HG02571 (cell line): ENCODE results near the gene EGLN1.

ENCODE experiments used
- ATAC-seq: cut with Tn5 transposase; IDR thresholded peaks from one replicate; pipeline ENCODE4 v1.9.1; 2021; ENCODE audit warnings: mild to moderate bottlenecking, moderate library complexity; ENCODE audit not compliant: unreplicated experiment

Gene EGLN1

DNA sequence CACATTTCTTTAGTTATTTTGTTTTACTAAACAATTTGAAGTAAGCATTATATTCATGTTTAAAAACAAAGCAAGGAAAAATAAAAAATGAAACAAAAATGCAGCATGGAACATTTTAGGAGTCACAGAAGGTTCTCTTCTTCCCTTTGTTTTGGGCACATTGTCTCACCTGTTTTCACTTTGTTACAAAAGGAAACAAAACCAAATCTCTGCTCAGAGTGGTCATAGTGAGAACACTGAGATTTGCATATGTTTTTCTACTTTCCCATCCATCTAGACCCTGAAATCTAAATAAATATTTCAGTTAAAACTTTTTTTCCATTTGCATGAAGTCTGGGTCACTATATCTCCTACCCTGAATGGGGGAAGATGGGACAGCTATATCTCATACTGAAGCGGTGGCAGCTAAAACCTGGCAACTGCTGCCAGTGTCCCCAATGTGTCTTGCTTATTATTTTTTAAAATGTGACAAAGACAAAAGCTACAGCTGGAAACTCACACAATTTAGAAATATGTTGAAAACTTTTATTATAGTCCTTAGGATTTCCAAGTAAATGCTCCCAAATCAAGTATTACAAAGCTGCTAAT lies 87.9 kb downstream of the EGLN1 start:
- no peak for ATAC-seq

DNA sequence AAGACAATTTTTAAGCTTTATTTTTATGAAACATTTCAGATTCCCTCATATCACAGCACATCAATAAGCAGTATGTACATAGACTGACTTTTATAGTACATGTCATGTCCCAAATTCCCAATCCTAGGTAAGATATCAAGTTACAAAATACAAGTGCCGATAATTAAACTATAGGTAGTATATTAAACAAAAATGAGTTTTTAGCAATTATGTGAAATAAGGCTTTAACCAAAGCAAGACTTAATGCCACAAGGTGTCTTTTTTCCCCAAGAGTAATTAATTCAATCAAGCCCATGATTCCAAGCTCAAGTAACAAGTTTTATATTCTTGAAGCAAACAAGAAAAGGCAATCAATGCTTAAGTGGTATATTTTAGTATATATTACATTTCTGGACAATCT lies 89.3 kb downstream of the EGLN1 start:
- ATAC-seq: no peak

DNA sequence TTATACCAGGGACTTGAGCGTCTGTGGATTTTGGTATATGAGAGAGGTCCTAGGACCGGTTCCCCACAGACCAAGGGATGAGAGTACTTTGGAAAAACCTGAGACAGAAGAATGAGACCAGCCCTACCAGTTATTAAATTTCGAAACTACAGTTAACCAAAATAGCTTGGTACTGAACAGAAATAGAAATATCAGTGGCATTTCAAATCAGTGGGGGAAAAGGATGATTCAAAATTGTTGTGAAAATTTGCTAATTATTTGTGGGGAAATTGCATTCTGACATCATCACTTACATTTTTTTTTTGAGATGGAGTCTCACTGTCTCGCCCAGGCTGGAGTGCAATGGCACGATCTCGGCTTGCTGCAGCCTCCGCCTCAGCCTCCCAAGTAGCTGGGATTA lies 92.6 kb downstream of the EGLN1 start:
- no peak for ATAC-seq

- ATAC-seq: no peak
Observed at GRCh38 chr1:231327617-231328016, 94.5 kb downstream of the EGLN1 start.

DNA sequence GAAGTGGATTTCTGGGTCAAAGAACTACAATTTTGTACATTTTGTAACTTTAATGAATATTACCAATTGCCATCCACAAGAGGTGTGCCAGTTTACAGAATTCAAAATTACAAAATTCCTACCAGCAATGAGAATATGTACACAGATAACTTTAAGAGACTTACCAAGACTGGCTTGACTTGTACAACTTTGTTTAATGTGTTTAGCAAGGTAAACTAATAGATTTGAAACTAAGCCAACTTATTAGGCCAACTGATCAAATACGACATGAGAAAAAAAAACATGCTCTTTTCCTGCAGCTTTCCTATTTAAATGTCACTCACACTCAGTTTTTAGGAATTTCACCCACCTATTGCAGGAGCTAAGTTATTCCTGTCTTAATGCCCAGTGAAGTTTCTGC lies 95.8 kb downstream of the EGLN1 start:
- no peak for ATAC-seq

DNA sequence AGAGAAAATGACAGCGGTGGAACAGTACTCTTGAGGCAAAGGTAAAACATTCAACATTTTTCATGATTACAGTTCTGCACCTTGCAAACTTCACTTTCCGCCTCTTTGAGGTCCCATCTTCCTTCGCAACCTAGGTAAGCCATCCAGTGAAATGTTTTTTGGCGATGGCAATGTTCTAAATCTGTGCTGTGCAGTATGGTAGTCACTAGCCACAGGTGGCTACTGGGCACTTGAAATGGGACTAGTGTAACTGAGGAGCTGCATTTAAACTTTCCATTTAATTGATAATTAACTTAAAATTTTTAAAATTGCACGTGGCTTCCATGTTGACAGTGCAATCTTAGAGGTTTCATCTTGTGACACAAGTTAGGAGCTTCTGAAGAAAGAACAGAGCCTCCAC lies 97.4 kb downstream of the EGLN1 start:
- ATAC-seq: no peak

GRCh38 chr1:231322880-231323530 lies 99.1 kb downstream of the EGLN1 start:
- ATAC-seq: no peak

GRCh38 chr1:231319080-231319479 lies 103.0 kb downstream of the EGLN1 start:
- no peak for ATAC-seq

DNA sequence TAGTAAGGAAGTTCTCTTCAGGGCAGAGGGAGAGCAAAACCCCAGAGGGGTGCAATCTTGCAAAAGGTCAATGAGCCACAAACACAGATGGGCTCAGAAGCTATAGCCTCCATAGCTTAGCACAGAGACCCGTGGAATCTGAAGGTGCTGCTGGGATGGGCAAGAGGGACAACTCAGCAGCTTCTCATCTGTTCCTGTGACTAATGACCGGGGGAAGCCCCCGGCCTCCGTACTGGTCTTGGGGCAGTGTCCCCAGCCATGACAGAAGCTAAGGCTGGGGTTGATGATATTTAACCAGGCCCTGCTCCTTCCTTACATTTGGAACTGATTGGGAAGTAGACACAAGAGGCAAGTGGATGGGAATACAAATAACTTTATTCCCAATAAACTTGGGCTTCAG lies 103.5 kb downstream of the EGLN1 start:
- no peak for ATAC-seq

DNA sequence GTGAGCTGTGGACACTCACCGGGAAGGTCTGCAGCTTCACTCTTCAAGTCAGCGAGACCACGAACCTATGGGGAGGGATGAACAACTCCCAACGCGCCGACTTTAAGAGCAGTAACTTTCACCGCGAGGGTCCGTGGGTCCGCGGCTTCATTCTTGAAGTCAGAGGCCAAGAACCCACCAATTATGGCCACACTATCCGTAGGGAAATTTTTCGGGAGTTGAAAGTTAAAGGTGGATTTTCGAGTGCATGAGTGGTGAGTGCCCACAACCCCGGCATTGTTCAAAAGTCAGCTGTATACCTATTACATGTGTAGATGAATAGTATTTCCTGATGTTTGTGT lies 104.1 kb downstream of the EGLN1 start:
- no peak for ATAC-seq

DNA sequence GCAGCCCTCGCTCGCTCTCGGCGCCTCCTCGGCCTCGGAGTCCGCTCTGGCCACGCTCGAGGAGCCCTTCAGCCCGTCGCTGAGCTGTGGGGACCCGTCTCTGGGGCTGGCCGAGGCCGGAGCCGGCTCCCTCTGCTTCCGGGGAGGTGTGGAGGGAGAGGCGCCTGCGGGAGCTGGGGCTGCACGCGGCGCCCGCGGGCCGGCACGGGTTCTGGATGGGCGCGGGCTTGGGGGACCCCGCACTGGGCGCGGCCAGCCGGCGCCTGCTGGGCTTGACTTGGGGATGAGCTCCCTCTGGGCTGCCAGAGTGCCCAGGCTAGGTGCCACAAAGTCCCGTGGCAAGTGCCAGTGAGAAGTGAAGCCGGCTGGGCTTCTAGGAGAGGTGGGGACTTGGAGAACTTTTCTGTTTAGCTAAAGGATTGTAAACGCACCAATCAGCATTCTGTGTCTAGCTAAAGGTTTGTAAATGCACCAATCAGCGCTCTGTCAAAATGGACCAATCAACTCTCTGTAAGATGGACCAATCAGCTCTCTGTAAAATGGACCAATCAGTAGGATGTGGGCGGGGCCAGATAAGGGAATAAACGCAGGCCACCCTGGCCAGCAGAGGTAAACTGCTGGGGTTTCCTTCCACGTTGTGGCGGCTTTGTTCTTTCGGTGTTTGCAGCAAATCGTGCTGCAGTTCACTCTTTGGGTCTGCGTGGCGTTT lies 104.6 kb downstream of the EGLN1 start:
- ATAC-seq: no peak

DNA sequence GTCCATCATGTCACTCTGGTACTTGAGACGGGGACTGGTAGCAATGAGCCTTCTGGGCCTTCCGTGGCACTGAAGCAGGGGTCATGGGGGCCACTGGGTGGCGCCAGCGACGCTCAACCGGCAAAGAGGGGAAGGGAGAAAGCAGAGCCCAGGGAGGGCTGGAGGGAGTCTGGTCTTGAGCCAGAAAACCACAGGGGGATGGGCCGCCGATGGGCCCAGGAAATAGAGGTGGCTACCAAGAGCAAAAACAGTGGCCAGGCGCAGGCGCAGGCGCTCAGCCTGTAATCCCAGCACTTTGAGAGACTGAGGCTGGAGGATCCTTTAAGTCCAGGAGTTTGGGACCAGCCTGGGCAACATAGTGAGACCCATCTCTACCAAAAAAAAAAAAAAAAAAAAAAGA lies 106.2 kb downstream of the EGLN1 start:
- ATAC-seq: peak; percentile 59
